ENCODE results near the gene FAM131C.
"Not testable (repeated sequence)": the region's sequence is repeated elsewhere in the genome, so short reads cannot be mapped to it uniquely, and the experiment has no call there.

DNA sequence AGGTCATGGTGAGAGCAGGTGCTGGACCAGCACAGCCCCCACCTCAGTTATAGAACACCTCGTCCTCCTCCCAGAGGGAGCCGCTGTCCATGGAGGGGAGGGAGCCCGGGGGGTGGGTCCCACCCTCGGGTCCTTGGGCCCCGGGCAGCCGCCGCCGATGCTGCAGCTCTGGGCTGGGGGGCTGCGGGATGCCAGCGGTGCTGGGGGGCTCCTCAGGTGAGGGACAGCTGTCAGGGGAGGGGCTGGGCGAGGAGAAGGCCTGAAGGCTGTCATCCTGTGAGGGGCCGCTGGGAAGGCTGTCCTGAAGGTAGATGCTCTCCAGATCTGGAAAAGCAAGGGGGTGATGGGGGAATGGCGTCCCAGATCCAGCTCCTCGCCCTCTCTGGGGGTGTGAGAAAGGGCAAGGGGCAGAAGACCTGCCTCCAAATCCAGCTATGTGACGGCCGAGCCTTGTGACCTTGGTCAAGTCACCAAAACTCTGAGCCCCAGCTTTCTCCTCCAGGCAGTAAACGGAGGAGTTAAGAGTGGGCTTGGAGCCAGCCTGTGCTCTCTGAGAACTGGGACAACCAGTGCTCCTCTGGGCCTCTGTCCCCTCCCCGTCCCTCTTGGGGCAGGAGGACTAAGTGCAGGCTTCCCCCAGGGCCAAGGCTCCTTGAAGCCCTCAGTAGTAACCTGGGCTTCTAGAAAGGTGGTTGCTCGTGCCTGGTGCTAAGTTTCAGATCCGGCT lies 14.9 kb downstream of the FAM131C start:
- TF ChIP-seq POLR2A (IDR thresholded peaks at IDR 0.05; ENCODE audit: low read depth, low read length); POLR2AphosphoS5 (IDR thresholded peaks at IDR 0.05; ENCODE audit: low read depth, low read length); TAF1 (IDR thresholded peaks at IDR 0.05; ENCODE audit: borderline replicate concordance, low read depth, low read length): not testable (repeated sequence)
